Adrenal gland (tissue), 5 donors: ENCODE data around the gene NVL.
"Not testable (repeated sequence)": the region's sequence is repeated elsewhere in the genome, so short reads cannot be mapped to it uniquely, and the experiment has no call there.

Experiments
- POLR2A ChIP-seq, 2 donors: fragments of 450-650 bp; IDR thresholded peaks; one replicate each; pipeline ENCODE4 v1.6.1; 2017; ENCODE audit warnings: antibody characterized with exemption in 2 of 2, mild to moderate bottlenecking in 2 of 2, moderate library complexity in 1 of 2
- TF ChIP-seq, protein P1 (sequence below), 6 experiments: fragments of 450-650 bp in 4 of 6; fragments of 200-600 bp in 2 of 6; sonication (generic) in 1 of 6; IDR thresholded peaks; 1 replicate in 5 of 6; 2 replicates in 1 of 6; pipeline versions ENCODE4 v1.5.1 to v1.8.0; 2016 to 2021; ENCODE audit warnings: antibody characterized with exemption in 6 of 6, mild to moderate bottlenecking in 2 of 6, moderate library complexity in 1 of 6
- donor health status: DM: no; HTN: no; CAD: no.

DNA sequence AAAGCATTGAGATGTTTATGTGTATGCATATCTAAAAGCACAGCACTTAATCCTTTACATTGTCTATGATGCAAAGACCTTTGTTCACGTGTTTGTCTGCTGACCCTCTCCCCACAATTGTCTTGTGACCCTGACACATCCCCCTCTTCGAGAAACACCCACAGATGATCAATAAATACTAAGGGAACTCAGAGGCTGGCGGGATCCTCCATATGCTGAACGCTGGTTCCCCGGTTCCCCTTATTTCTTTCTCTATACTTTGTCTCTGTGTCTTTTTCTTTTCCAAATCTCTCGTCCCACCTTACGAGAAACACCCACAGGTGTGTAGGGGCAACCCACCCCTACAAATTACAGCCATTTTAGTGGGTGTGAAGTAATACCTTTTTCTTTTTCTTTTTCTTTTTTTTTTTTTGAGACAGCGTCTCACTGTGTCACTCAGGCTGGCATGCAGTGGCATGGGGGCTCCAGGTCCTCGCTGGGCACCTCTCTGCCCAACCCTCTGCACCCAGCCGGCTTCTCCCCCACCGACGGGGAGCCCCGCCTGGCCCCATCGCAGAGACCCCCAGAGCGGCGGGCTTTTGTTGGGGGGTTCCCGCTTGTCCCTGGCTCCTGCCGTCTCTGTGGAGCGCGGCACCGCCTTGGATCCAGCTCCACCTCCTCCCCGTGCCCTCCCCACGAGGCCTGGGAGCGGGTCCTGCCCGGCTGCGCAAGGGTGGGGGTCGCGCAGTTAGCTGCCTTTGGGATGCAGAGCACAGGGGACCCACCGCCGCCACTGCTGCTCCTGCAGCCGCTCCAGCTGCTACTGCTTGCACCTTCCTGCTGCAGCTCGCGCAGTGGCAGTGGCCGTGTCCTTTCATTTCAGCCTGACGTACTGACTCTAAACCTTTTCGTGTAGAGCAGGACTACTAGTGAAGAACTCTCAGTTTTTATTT lies 10.7 kb upstream of the NVL start:
- TF ChIP-seq, protein P1, sequence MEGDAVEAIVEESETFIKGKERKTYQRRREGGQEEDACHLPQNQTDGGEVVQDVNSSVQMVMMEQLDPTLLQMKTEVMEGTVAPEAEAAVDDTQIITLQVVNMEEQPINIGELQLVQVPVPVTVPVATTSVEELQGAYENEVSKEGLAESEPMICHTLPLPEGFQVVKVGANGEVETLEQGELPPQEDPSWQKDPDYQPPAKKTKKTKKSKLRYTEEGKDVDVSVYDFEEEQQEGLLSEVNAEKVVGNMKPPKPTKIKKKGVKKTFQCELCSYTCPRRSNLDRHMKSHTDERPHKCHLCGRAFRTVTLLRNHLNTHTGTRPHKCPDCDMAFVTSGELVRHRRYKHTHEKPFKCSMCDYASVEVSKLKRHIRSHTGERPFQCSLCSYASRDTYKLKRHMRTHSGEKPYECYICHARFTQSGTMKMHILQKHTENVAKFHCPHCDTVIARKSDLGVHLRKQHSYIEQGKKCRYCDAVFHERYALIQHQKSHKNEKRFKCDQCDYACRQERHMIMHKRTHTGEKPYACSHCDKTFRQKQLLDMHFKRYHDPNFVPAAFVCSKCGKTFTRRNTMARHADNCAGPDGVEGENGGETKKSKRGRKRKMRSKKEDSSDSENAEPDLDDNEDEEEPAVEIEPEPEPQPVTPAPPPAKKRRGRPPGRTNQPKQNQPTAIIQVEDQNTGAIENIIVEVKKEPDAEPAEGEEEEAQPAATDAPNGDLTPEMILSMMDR (IDR thresholded peaks at IDR 0.05) = not testable (repeated sequence)
- TF ChIP-seq POLR2A (IDR thresholded peaks at IDR 0.05) = not testable (repeated sequence)
